ENCODE results near the gene ZFR. TPM values are rescaled to one million over a fixed set of nuclear protein-coding genes. Genes with fewer than 3 reads are reported as not detected.

ZFR gene
- total RNA-seq, 1 donor from 2014 or later = 80.8 TPM

DNA sequence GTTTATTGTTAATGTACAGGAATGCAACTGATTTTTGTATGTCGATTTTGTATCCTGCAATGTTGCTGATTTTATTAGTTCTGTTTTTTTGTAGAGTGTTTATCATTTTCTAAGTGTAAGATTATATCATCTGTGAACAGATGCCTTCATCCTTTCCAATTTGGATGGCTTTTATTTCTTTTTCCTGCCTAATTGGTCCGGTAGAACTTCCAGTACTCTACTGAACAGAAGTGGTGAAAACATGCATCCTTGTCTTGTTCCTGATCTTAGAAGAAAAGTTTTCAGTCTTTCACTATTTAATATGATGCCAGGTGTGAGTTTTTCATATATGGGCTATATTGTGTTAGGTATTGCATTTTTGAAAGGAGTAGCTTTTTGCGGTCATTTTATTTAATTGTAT lies 42.5 kb upstream of the ZFR start:
- Histone ChIP-seq H3K9me3 (no peaks in the 10 kb centered on the region), H3K36me3 (no peaks in the 10 kb centered on the region), H3K4me1 (no peaks in the 10 kb centered on the region), H3K27me3 (no peaks in the 10 kb centered on the region), H3K27ac (no peak overlapping the region), H3K4me3 (no peak overlapping the region)
- no peak for DNase-seq (ENCODE audit: extremely low spot score in 2 of 2)
- intact Hi-C loops (cut with DNase I) = loop anchor here (5.0 kb wide), 1 partner anchor 125 kb away; no protein-coding TSS in a partner anchor
- TF ChIP-seq POLR2A (IDR thresholded peaks at IDR 0.05) (no peak), CTCF (IDR thresholded peaks at IDR 0.05) (no peak)

GRCh38 chr5:32482193-32482592 lies 37.7 kb upstream of the ZFR start:
- no peak for DNase-seq (ENCODE audit: extremely low spot score in 2 of 2)
- intact Hi-C loops (cut with DNase I) = no loop called here
- Histone ChIP-seq H3K9me3 (no peaks in the 10 kb centered on the region), H3K4me3 (no peak overlapping the region), H3K27me3 (no peaks in the 10 kb centered on the region), H3K36me3 (no peaks in the 10 kb centered on the region), H3K4me1 (no peaks in the 10 kb centered on the region), H3K27ac (no peak overlapping the region)
- TF ChIP-seq POLR2A (IDR thresholded peaks at IDR 0.05) (no peak), CTCF (IDR thresholded peaks at IDR 0.05) (no peak), POLR2AphosphoS5 (IDR thresholded peaks at IDR 0.05; ENCODE audit: insufficient read depth in 1 of 2, low read depth in 1 of 2) (no peak)

DNA sequence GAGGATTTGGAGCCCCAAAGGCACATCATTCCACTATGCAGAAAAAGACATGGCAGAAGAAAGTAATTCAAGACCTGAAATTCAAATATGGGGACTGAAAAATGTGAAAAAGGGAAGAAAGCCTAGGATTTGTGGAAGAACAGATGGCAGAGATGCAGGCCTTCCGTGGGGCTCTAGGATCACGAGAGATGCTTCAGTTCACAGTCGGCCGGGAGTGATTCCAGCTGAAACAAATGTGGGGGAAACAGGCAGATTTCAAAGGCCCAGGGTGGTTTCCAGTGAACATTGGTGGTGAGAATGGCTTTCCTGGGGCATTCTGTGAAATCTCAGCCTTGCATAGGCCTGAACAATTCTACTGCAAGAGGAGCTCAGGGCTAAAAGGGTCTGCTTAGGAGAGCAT lies 34.6 kb upstream of the ZFR start:
- TF ChIP-seq CTCF (IDR thresholded peaks at IDR 0.05) = no peak
- TF ChIP-seq POLR2A (IDR thresholded peaks at IDR 0.05) = no peak
- TF ChIP-seq POLR2AphosphoS5 (IDR thresholded peaks at IDR 0.05; ENCODE audit: insufficient read depth in 1 of 2, low read depth in 1 of 2) = no peak
- no peak for DNase-seq (ENCODE audit: extremely low spot score in 2 of 2)
- Histone ChIP-seq H3K27me3 (no peaks in the 10 kb centered on the region), H3K4me1 (no peaks in the 10 kb centered on the region), H3K9me3 (no peaks in the 10 kb centered on the region), H3K27ac (no peak overlapping the region), H3K4me3 (no peak overlapping the region), H3K36me3 (no peaks in the 10 kb centered on the region)
- intact Hi-C loops (cut with DNase I) = no loop called here

GRCh38 chr5:32476891-32477290 lies 32.4 kb upstream of the ZFR start:
- H3K4me3 ChIP-seq = no peak overlapping the region
- no peaks in the 10 kb centered on the region for H3K4me1 ChIP-seq
- no peak for TF ChIP-seq POLR2A (IDR thresholded peaks at IDR 0.05)
- TF ChIP-seq CTCF (IDR thresholded peaks at IDR 0.05) = no peak
- no peak for TF ChIP-seq POLR2AphosphoS5 (IDR thresholded peaks at IDR 0.05; ENCODE audit: insufficient read depth in 1 of 2, low read depth in 1 of 2)
- intact Hi-C loops (cut with DNase I) = no loop called here
- DNase-seq (ENCODE audit: extremely low spot score in 2 of 2) = no peak
- no peak overlapping the region for H3K27ac ChIP-seq
- no peaks in the 10 kb centered on the region for H3K9me3 ChIP-seq
- H3K27me3 ChIP-seq = no peaks in the 10 kb centered on the region
- no peaks in the 10 kb centered on the region for H3K36me3 ChIP-seq

- no peaks in the 10 kb centered on the region for H3K9me3 ChIP-seq
- H3K27me3 ChIP-seq = no peaks in the 10 kb centered on the region
- H3K27ac ChIP-seq = no peak overlapping the region
- intact Hi-C loops (cut with DNase I) = no loop called here
- no peak overlapping the region for H3K4me3 ChIP-seq
- TF ChIP-seq POLR2A (IDR thresholded peaks at IDR 0.05) = no peak
- no peak for TF ChIP-seq CTCF (IDR thresholded peaks at IDR 0.05)
- no peak for TF ChIP-seq POLR2AphosphoS5 (IDR thresholded peaks at IDR 0.05; ENCODE audit: insufficient read depth in 1 of 2, low read depth in 1 of 2)
- H3K4me1 ChIP-seq = no peaks in the 10 kb centered on the region
- DNase-seq (ENCODE audit: extremely low spot score in 2 of 2) = no peak
- no peaks in the 10 kb centered on the region for H3K36me3 ChIP-seq
Measured at GRCh38 chr5:32475334-32476097, 31.0 kb upstream of the ZFR start.
